NCI-H128 (cell line): Measurements from ENCODE around the gene ZNF664.

ENCODE experiments used
- DNase-seq: peaks from one replicate; lab custom pipeline; 2025; ENCODE audit not compliant: unreplicated experiment; lab: John Stamatoyannopoulos, UW

Gene ZNF664

DNA sequence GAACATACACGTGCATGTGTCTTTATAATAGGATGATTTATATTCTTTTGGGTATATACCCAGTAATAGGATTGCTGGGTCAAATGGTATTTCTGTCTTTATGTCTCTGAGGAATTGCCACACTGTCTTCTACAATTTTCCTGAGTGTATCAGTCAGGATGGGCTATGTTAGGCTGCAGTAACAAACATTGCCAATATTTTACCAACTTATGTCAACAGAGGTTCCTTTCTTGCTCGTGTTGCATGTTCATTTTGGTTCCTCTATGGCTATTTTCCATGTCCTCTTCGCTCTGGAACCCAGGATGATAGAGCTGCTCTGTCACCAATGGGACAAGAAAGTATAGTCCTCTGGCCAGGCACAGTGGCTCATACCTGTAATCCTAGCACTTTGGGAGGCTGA lies 86.7 kb downstream of the ZNF664 start:
- DNase-seq: no peak
